HepG2 (cell line): Measurements from ENCODE around the gene OGA. TPM values are rescaled to one million over a fixed set of nuclear protein-coding genes. Genes with fewer than 3 reads are reported as not detected.

Source experiments
- ATAC-seq: fragments of 200-7000 bp; cut with Tn5 transposase; 3 replicates; pipeline ENCODE4 v1.9.1; 2020; ENCODE audit warnings: mild to moderate bottlenecking, moderate library complexity
- BruUV-seq: library from RNA; stranded (reverse); fragments of 400-500 nt; replicated peaks from 2 replicates; lab custom pipeline; 2021; lab: Mats Ljungman, UMichigan
- CTCF ChIA-PET: fragments of 300-600 bp; formaldehyde crosslinking; extraction: SDS; loops from one replicate; lab custom pipeline; 2021; ENCODE audit warnings: low total read pairs, inconsistent platforms, low intra/inter-chr PET ratio; lab: Yijun Ruan, JAX
- POLR2A ChIA-PET: fragments of 350-600 bp; sonication (Branson Sonifier 250); formaldehyde crosslinking; loops from one replicate; lab custom pipeline; 2020; ENCODE audit warnings: antibody characterized with exemption, inconsistent platforms; lab: Yijun Ruan, JAX
- DNase-seq: peaks from one replicate; pipeline ENCODE4 v3.0.0-alpha.2; 2015; ENCODE audit warnings: low spot score
- FAIRE-seq: peaks from 3 replicates; lab custom pipeline; 2011; peaks lifted over from hg19 to GRCh38; lab: Jason Lieb, UNC
- H2AFZ ChIP-seq: one replicate; pipeline ENCODE4 v1.6.1; 2011; ENCODE audit warnings: low read length, inconsistent platforms
- H3K27ac ChIP-seq: fragments of 300-600 bp; 3 replicates; pipeline ENCODE4 v1.8.0; 2011; ENCODE audit warnings: mixed run types, mild to moderate bottlenecking, mixed read lengths, low read length, inconsistent platforms; ENCODE audit not compliant: insufficient read depth; ENCODE audit errors: extremely low read length
- H3K27me3 ChIP-seq, 2 experiments: fragments of 200-600 bp in 1 of 2; 2 replicates in 1 of 2; 3 replicates in 1 of 2; pipeline versions ENCODE4 v1.6.0 to v1.8.0; 2011; ENCODE audit warnings: low read length in 2 of 2, mild to moderate bottlenecking in 2 of 2, moderate library complexity in 2 of 2, inconsistent platforms in 1 of 2; ENCODE audit not compliant: insufficient read depth in 2 of 2, control insufficient read depth in 1 of 2
- H3K36me3 ChIP-seq, 2 experiments: fragments of 200-600 bp in 1 of 2; replicated peaks in 1 of 2; 2 replicates in 1 of 2; 3 replicates in 1 of 2; pipeline versions ENCODE4 v1.5.1 to v1.8.0; 2011; ENCODE audit warnings: low read length in 2 of 2, inconsistent platforms in 1 of 2; ENCODE audit not compliant: insufficient read depth in 2 of 2, control insufficient read depth in 1 of 2
- H3K4me1 ChIP-seq: 2 replicates; pipeline ENCODE4 v1.5.1; 2012; ENCODE audit warnings: low read length, inconsistent platforms; ENCODE audit not compliant: insufficient read depth
- H3K4me2 ChIP-seq: 2 replicates; pipeline ENCODE4 v1.6.0; 2011; ENCODE audit warnings: low read depth, low read length, inconsistent platforms
- H3K4me3 ChIP-seq, 3 experiments: fragments of 200-600 bp in 1 of 3; sonication (generic), shearing (Covaris generic) in 1 of 3; replicated peaks in 1 of 3; 2 replicates each; pipeline ENCODE4 v1.5.1; 2011 to 2016; ENCODE audit warnings: low read length in 3 of 3, inconsistent platforms in 2 of 3, low read depth in 2 of 3, mild to moderate bottlenecking in 2 of 3, control low read depth in 1 of 3, mixed read lengths in 1 of 3; ENCODE audit not compliant: insufficient read depth in 1 of 3
- H3K79me2 ChIP-seq: one replicate; pipeline ENCODE4 v1.6.1; 2011; ENCODE audit warnings: low read length, inconsistent platforms; ENCODE audit not compliant: insufficient read depth
- H3K9ac ChIP-seq: 2 replicates; pipeline ENCODE4 v1.6.0; 2011; ENCODE audit warnings: mild to moderate bottlenecking, low read depth, low read length, inconsistent platforms; ENCODE audit not compliant: insufficient read depth
- H3K9me3 ChIP-seq: 2 replicates; pipeline ENCODE4 v1.5.1; 2012; ENCODE audit warnings: mild to moderate bottlenecking, low read length
- H4K20me1 ChIP-seq: 2 replicates; pipeline ENCODE4 v1.6.0; 2011; ENCODE audit warnings: inconsistent platforms, mild to moderate bottlenecking, low read length, moderate library complexity; ENCODE audit not compliant: insufficient read depth
- HMG20A ChIP-seq: IDR thresholded peaks from 2 replicates; pipeline ENCODE4 v1.6.1; 2016; ENCODE audit warnings: borderline replicate concordance
- LCORL ChIP-seq, 2 experiments: fragments of 450-650 bp in 1 of 2; sonication (generic) in 1 of 2; formaldehyde crosslinking in 1 of 2; IDR thresholded peaks; 2 replicates each; pipeline versions ENCODE4 v1.5.0 to v1.6.1; 2017 to 2020; ENCODE audit warnings: antibody characterized with exemption in 1 of 2, missing genetic modification reagents in 1 of 2
- NFIB ChIP-seq: sonication (generic); formaldehyde crosslinking; IDR thresholded peaks from 2 replicates; pipeline ENCODE4 v1.9.0; 2021; ENCODE audit warnings: missing genetic modification reagents, mild to moderate bottlenecking, borderline replicate concordance
- SRF ChIP-seq: IDR thresholded peaks from 2 replicates; pipeline ENCODE4 v1.6.1; 2011; ENCODE audit warnings: mild to moderate bottlenecking, low read depth, low read length, moderate library complexity
- TOE1 ChIP-seq: sonication (generic); formaldehyde crosslinking; IDR thresholded peaks from 2 replicates; pipeline ENCODE4 v1.4.0; 2020; ENCODE audit warnings: mild to moderate bottlenecking, missing genetic modification reagents
- ZFP36 ChIP-seq: fragments of 150-350 bp; IDR thresholded peaks from 2 replicates; pipeline ENCODE4 v1.6.1; 2018; ENCODE audit warnings: borderline replicate concordance, low read length, low read depth; ENCODE audit not compliant: partially characterized antibody
- ZNF570 ChIP-seq: sonication (generic); formaldehyde crosslinking; IDR thresholded peaks from 2 replicates; pipeline ENCODE4 v1.4.0; 2020; ENCODE audit warnings: mild to moderate bottlenecking, missing genetic modification reagents, borderline replicate concordance
- ZNF83 ChIP-seq: sonication (generic); formaldehyde crosslinking; IDR thresholded peaks from 2 replicates; pipeline ENCODE4 v1.4.0; 2020; ENCODE audit warnings: missing genetic modification reagents, mild to moderate bottlenecking, borderline replicate concordance
- ZSCAN25 ChIP-seq: sonication (generic); formaldehyde crosslinking; IDR thresholded peaks from 2 replicates; pipeline ENCODE4 v1.8.0; 2022; ENCODE audit warnings: mild to moderate bottlenecking, missing genetic modification reagents
- WGBS: methylation state at CpG from one replicate; pipeline ENCODE4 v1.1.6; 2017; ENCODE audit warnings: low lambda C conversion rate; 5-methylcytosine and 5-hydroxymethylcytosine counted together
- in situ Hi-C: cut with HindIII; loops from 2 replicates; pipeline ENCODE4 v1.10.0; 2017; ENCODE audit warnings: low pct_unique_long_range_greater_than_20kb; ENCODE audit not compliant: extremely low pct_ligation_motif_present
- intact Hi-C: fragments of 100-400 bp; cut with micrococcal nuclease; formaldehyde crosslinking; loops from one replicate; pipeline ENCODE4 v1.10.0; 2022; ENCODE audit not compliant: unreplicated experiment
- polyA plus RNA-seq, 8 experiments: library from polyadenylated mRNA; depleted of rRNA in 3 of 8; stranded (reverse) in 7 of 8; unstranded in 1 of 8; fragments of >200 nt; fragmentation: Illumina TruSeq in 4 of 8; extraction: Trizol in 4 of 8; gene quantifications; 2 replicates each; pipeline versions ENCODE4 v1.2.1 to v1.2.3, GENCODE V29; 2011 to 2016; ENCODE audit warnings: low read depth in 4 of 8, missing spikeins in 1 of 8, mixed read lengths in 1 of 8; ENCODE audit not compliant: insufficient read depth in 1 of 8
- total RNA-seq, 5 experiments: library from RNA; depleted of rRNA; stranded (reverse); fragments of >200 nt; fragmentation: Illumina TruSeq; extraction: Trizol; gene quantifications; 2 replicates each; pipeline ENCODE4 v1.2.3, GENCODE V29; 2016; ENCODE audit warnings: low read depth in 1 of 5
- TF ChIP-seq, protein P1 (sequence below): IDR thresholded peaks from 2 replicates; pipeline ENCODE4 v1.6.1; 2016; ENCODE audit warnings: missing biosample characterization, missing genetic modification reagents, low read depth
- TF ChIP-seq, protein P2 (sequence below): IDR thresholded peaks from 2 replicates; pipeline ENCODE4 v1.6.1; 2018; ENCODE audit warnings: missing genetic modification reagents, mild to moderate bottlenecking, missing compliant biosample characterization
- TF ChIP-seq, protein P3 (sequence below): sonication (generic); formaldehyde crosslinking; IDR thresholded peaks from 2 replicates; pipeline ENCODE4 v1.4.0; 2020; ENCODE audit warnings: mild to moderate bottlenecking, missing genetic modification reagents

OGA gene
- total and polyA plus RNA-seq, 2 of the 13 experiments (the other 11 are each of a cell fraction or from before 2014, with no cell fraction given) = 33.2 to 39.8 TPM

DNA sequence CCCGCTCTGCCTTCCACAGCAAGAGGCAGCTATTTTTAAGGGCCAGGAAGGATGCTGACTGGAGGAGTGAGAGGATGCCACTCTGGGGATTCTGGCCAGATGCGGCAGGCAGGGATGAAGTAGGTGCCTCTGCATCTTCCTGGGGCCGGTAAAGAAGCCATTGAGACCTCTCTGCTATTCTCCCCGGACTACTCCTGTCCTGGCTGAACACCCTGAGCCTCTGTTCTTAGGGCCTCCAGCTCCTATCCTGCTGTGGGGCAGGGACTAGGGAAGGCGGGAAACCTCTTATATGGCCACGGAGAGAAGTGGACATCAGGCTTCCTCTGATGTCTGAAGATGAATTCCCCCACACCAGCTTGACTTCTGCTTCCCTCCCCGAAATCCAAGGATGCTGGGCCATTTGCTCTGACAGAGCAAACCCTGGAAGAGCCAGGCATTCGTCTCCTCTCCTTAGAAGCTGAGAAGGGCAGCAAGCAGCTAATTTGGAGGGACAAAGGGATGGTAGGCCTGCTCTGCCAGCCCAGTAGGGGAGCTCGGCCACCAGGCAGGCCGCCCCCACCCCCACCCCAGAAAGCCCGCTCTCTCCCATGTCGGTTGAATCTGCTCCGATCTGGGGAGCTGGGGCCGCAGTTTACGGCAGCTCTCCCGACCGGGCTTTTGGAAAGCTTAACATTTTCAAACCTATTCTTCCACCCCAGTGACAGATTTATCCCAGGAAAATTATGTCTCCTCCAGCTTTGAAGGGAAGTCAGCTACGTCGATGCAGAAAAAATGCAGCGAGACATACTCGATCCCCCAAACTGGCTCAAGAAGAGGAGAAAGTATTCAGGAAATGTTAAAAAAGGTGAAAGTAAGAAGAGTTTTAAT, 45.1 kb downstream of the OGA start:
- ATAC-seq (no peak), DNase-seq (no peak), FAIRE-seq (no peak)
- H3K27me3 ChIP-seq = peaks cover 22 to 64% of the 10 kb centered on the region in 2 experiments
- H3K4me3 ChIP-seq = no peak overlapping the region
- intact Hi-C loops = no loop called here
- no peaks in the 10 kb centered on the region for H3K9me3 ChIP-seq
- H2AFZ ChIP-seq = no peak overlapping the region
- no TSS peak for BruUV-seq
- no peak overlapping the region for H3K27ac ChIP-seq
- H3K4me1 ChIP-seq = peaks cover 9% of the 10 kb centered on the region
- H3K9ac ChIP-seq = no peak overlapping the region
- TF ChIP-seq, protein P1, sequence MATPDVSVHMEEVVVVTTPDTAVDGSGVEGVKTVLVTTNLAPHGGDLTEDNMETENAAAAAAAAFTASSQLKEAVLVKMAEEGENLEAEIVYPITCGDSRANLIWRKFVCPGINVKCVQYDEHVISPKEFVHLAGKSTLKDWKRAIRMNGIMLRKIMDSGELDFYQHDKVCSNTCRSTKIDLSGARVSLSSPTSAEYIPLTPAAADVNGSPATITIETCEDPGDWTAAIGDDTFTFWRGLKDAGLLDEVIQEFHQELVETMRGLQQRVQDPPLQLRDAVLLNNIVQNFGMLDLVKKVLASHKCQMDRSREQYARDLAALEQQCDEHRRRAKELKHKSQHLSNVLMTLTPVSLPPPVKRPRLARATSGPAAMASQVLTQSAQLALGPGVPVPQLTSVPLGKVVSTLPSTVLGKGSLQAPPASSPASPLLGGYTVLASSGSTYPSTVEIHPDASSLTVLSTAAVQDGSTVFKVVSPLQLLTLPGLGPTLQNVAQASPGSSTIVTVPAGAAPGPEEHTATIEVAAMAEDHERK (CRISPR knock-in tag) = no peak
- no peaks in the 10 kb centered on the region for H3K79me2 ChIP-seq
- no peaks in the 10 kb centered on the region for H4K20me1 ChIP-seq
- no peaks in the 10 kb centered on the region; a peak in 1 of 5 replicates for H3K36me3 ChIP-seq
- in situ Hi-C loops = no loop called here
- ChIA-PET CTCF (no interaction called here), POLR2A (no interaction called here)
- 39% methylated on average over 9 of the region's 21 CpGs for WGBS
- no peak overlapping the region for H3K4me2 ChIP-seq

DNA sequence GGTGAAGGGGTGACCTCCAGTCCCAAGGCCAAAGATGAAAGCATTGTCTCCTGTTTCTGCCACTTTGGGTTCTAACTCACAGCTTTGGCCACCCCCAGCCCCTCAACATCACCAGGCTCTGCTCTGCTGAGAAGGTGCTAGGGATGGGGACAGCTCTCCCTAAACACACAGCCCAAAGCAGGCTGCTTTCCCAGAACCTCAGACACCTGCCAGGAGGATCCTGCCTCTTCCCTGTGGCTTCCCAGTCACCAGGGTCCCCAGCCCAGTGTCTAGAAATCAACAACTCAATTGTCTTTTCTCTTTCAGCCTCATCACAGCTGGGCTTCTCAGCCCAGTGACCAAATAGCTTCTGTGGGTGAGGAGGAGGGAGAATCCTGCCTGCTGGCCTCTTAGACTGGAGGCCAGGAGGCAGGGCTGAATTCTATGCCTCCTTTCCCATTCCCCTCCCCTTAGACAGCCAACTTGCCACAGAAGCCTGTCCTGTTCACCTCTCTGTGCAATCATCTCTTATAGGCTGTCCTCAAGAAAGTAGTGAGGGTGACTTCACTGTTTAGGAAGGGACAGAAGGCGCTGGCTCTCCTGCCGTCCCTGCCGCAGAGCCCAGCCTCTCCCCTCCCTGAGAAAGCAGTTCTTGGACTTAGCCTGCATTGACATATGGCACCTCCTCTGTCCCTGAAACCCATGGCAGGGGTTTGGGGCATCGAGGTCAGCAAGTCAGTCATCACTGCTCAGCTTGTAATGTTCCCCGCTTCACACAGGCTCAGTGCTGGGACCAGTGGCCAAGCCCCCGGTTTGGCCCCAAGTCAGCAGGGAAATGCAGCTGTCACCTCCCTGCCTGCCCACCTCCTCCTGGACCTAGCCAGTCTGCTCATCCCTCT, 46.0 kb downstream of the OGA start:
- no TSS peak for BruUV-seq
- whole genome bisulfite sequencing = 36% methylated on average over 5 of the region's 6 CpGs
- no peak for DNase-seq
- FAIRE-seq = no peak
- ChIA-PET CTCF (no interaction called here), POLR2A (no interaction called here)
- no peaks in the 10 kb centered on the region for H3K79me2 ChIP-seq
- peaks cover 22 to 73% of the 10 kb centered on the region in 2 experiments for H3K27me3 ChIP-seq
- no peak overlapping the region for H3K4me2 ChIP-seq
- in situ Hi-C loops = no loop called here
- H3K36me3 ChIP-seq = no peaks in the 10 kb centered on the region
- no peak for ATAC-seq
- H3K4me1 ChIP-seq = peaks cover under 1% of the 10 kb centered on the region; the same call in 1 of the 2 replicates
- H4K20me1 ChIP-seq = no peaks in the 10 kb centered on the region
- no peak overlapping the region for H3K9ac ChIP-seq
- H2AFZ ChIP-seq = no peak overlapping the region
- no peaks in the 10 kb centered on the region for H3K9me3 ChIP-seq
- H3K4me3 ChIP-seq = no peak overlapping the region
- no peak overlapping the region for H3K27ac ChIP-seq
- intact Hi-C loops = no loop called here
- no peak for TF ChIP-seq NFIB (CRISPR knock-in tag)
- no peak for TF ChIP-seq ZFP36
- TF ChIP-seq ZSCAN25 (CRISPR knock-in tag) = no peak
- TF ChIP-seq, protein P2, sequence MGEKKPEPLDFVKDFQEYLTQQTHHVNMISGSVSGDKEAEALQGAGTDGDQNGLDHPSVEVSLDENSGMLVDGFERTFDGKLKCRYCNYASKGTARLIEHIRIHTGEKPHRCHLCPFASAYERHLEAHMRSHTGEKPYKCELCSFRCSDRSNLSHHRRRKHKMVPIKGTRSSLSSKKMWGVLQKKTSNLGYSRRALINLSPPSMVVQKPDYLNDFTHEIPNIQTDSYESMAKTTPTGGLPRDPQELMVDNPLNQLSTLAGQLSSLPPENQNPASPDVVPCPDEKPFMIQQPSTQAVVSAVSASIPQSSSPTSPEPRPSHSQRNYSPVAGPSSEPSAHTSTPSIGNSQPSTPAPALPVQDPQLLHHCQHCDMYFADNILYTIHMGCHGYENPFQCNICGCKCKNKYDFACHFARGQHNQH (CRISPR knock-in tag) = no peak
- TF ChIP-seq SRF = no peak
- TF ChIP-seq TOE1 (CRISPR knock-in tag) = no peak
- TF ChIP-seq LCORL (IDR thresholded peaks at IDR 0.05) = no peak
- no peak for TF ChIP-seq LCORL (CRISPR knock-in tag; IDR thresholded peaks at IDR 0.05)
- TF ChIP-seq, protein P3, sequence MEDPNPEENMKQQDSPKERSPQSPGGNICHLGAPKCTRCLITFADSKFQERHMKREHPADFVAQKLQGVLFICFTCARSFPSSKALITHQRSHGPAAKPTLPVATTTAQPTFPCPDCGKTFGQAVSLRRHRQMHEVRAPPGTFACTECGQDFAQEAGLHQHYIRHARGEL = no peak
- TF ChIP-seq HMG20A (CRISPR knock-in tag) = no peak
- TF ChIP-seq ZNF570 (CRISPR knock-in tag) = no peak
- no peak for TF ChIP-seq ZNF83 (CRISPR knock-in tag)
